Smooth muscle cell (in vitro differentiated cells): Measurements from ENCODE around the gene MEGF6. TPM values are rescaled to one million over a fixed set of nuclear protein-coding genes. Genes with fewer than 3 reads are reported as not detected.

Experiments
- DNase-seq: peaks from one replicate; lab custom pipeline; 2025; ENCODE audit not compliant: unreplicated experiment; lab: John Stamatoyannopoulos, UW
- H2AFZ ChIP-seq: fragments of 200-600 bp; sonication (generic); 2 replicates; pipeline ENCODE4 v1.6.0; 2016; ENCODE audit warnings: antibody characterized with exemption, low read depth, mild to moderate bottlenecking
- H3F3A ChIP-seq: fragments of 200-600 bp; sonication (generic); 2 replicates; pipeline ENCODE4 v1.6.0; 2017; ENCODE audit warnings: antibody characterized with exemption, low read depth
- H3K27ac ChIP-seq: fragments of 200-600 bp; sonication (generic); 2 replicates; pipeline ENCODE4 v1.5.1; 2016; ENCODE audit warnings: low read depth, mild to moderate bottlenecking
- H3K27me3 ChIP-seq: fragments of 200-600 bp; sonication (generic); 2 replicates; pipeline ENCODE4 v1.6.1; 2016; ENCODE audit warnings: low read depth, mild to moderate bottlenecking
- H3K36me3 ChIP-seq: fragments of 200-600 bp; sonication (generic); 2 replicates; pipeline ENCODE4 v1.5.1; 2016; ENCODE audit warnings: low read depth
- H3K4me1 ChIP-seq: fragments of 200-600 bp; sonication (generic); 2 replicates; pipeline ENCODE4 v1.5.1; 2016; ENCODE audit warnings: low read depth
- H3K4me2 ChIP-seq: fragments of 200-600 bp; sonication (generic); 2 replicates; pipeline ENCODE4 v1.6.0; 2016; ENCODE audit warnings: mild to moderate bottlenecking
- H3K4me3 ChIP-seq: fragments of 200-600 bp; sonication (generic); 2 replicates; pipeline ENCODE4 v1.5.1; 2016; ENCODE audit warnings: mild to moderate bottlenecking
- H3K79me2 ChIP-seq: fragments of 200-600 bp; sonication (generic); 2 replicates; pipeline ENCODE4 v1.6.0; 2016; ENCODE audit warnings: low read depth, mild to moderate bottlenecking
- H3K9ac ChIP-seq: fragments of 200-600 bp; sonication (generic); 2 replicates; pipeline ENCODE4 v1.6.0; 2016; ENCODE audit warnings: low read depth
- H3K9me3 ChIP-seq: fragments of 200-600 bp; sonication (generic); replicated peaks from 2 replicates; pipeline ENCODE4 v1.5.1; 2016; ENCODE audit warnings: low read depth
- H4K20me1 ChIP-seq: fragments of 200-600 bp; sonication (generic); 2 replicates; pipeline ENCODE4 v1.6.0; 2016; ENCODE audit warnings: low read depth
- WGBS: methylation state at CpG from one replicate; pipeline ENCODE4 v1.1.7; 2016; ENCODE audit warnings: low lambda C conversion rate; 5-methylcytosine and 5-hydroxymethylcytosine counted together
- polyA plus RNA-seq: library from polyadenylated mRNA; unstranded; fragments of >200 nt; fragmentation: Nextera tagmentation; extraction: Ambion mirVana; gene quantifications from 2 replicates; pipeline ENCODE4 v1.2.1, GENCODE V29; 2016
- total RNA-seq: library from RNA; depleted of rRNA; stranded (reverse); fragments of >200 nt; gene quantifications from 2 replicates; pipeline ENCODE4 v1.2.3, GENCODE V29; 2014
- TF ChIP-seq, protein P1 (sequence below): fragments of 200-600 bp; sonication (generic); IDR thresholded peaks from 2 replicates; pipeline ENCODE4 v1.5.1; 2017; ENCODE audit warnings: borderline replicate concordance, mild to moderate bottlenecking, antibody characterized with exemption; ENCODE audit not compliant: insufficient read depth, poor library complexity, severe bottlenecking

Gene MEGF6
- total and polyA plus RNA-seq, 2 experiments from 2014 or later, result 6.5 to 12.8 TPM

DNA sequence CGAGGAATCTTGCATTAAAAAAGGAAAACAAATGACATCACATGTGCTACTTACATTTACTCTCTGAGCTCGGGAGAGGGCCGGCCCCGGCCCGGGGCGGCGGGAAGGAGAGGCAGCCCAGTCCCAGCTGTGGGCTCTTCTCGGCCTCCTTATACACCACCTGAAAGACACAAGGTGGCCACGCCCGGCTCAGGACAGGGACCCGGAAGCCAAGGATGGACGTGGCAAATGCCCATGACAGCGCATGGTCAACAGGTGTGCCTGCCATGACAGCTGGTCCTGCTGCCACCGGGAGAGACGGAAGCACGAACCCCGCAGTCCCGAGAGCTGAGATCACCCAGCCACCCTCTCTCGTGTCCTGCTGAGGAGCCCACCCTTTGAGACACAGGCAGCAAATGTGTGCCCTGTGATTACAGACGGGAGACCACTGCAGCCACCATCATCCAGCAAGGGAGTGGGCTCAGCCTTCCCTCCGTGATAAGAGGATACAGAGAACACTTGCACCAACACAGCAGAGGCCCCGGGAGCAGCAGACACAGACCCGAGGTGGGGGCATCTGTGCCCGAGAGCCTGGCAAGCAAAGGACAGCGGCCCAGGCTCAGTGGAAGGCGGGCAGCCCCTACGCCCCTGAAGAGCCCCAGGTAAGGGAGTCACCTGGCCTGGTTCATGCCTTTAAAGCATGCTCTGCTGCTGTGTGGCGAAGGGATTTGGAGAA, 22.2 kb upstream of the MEGF6 start:
- no peak overlapping the region for H2AFZ ChIP-seq
- H3K4me1 ChIP-seq, result no peaks in the 10 kb centered on the region
- H3K9ac ChIP-seq, result no peak overlapping the region
- no peaks in the 10 kb centered on the region for H4K20me1 ChIP-seq
- no peaks in the 10 kb centered on the region for H3K27me3 ChIP-seq
- DNase-seq, result no peak
- no peak overlapping the region for H3K4me2 ChIP-seq
- TF ChIP-seq, protein P1, sequence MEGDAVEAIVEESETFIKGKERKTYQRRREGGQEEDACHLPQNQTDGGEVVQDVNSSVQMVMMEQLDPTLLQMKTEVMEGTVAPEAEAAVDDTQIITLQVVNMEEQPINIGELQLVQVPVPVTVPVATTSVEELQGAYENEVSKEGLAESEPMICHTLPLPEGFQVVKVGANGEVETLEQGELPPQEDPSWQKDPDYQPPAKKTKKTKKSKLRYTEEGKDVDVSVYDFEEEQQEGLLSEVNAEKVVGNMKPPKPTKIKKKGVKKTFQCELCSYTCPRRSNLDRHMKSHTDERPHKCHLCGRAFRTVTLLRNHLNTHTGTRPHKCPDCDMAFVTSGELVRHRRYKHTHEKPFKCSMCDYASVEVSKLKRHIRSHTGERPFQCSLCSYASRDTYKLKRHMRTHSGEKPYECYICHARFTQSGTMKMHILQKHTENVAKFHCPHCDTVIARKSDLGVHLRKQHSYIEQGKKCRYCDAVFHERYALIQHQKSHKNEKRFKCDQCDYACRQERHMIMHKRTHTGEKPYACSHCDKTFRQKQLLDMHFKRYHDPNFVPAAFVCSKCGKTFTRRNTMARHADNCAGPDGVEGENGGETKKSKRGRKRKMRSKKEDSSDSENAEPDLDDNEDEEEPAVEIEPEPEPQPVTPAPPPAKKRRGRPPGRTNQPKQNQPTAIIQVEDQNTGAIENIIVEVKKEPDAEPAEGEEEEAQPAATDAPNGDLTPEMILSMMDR, result no peak
- WGBS, result 97% methylated on average over 28 of the region's 28 CpGs
- H3K79me2 ChIP-seq, result no peaks in the 10 kb centered on the region
- no peaks in the 10 kb centered on the region for H3K36me3 ChIP-seq
- no peak overlapping the region for H3K27ac ChIP-seq
- no peaks in the 10 kb centered on the region for H3K9me3 ChIP-seq
- no peaks in the 10 kb centered on the region for H3F3A ChIP-seq
- no peak overlapping the region for H3K4me3 ChIP-seq

DNA sequence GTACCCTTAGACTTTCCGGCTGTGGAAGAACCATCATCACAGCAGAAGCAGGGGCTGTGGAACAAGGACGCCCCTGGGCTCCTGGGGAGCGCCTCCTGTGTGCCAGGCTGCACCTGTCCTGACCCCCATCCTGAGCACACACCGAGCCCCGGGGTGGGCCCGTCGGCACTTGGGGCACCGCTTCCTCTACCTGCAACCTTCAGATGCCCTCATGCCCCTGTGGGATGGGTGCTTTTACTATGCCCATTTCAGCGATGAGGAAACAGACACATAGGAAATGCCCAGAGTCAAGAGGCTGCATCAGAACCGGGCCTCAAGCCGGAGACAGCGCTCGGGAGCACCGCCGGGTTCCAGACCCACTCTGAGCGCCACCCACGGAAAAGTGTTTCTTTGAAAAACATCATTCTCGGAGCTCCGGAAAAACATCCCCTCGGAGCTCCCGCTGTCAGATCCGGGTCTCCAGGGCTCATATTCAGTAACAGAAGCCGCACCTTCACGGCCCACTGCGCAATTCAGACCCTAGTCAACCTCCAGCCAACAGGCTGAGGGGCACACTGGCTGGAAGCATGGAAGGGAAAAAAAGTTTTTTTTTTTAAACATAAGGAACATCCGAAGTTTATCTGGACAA, 21.5 kb upstream of the MEGF6 start:
- no peaks in the 10 kb centered on the region for H3K27me3 ChIP-seq
- no peaks in the 10 kb centered on the region for H3K79me2 ChIP-seq
- no peak overlapping the region for H3K4me2 ChIP-seq
- no peak overlapping the region for H3K9ac ChIP-seq
- WGBS, result 97% methylated on average over 26 of the region's 26 CpGs
- no peaks in the 10 kb centered on the region for H4K20me1 ChIP-seq
- H3K36me3 ChIP-seq, result no peaks in the 10 kb centered on the region
- no peak overlapping the region for H3K4me3 ChIP-seq
- TF ChIP-seq, protein P1, result no peak
- H3K4me1 ChIP-seq, result no peaks in the 10 kb centered on the region
- no peak for DNase-seq
- no peak overlapping the region for H2AFZ ChIP-seq
- no peaks in the 10 kb centered on the region for H3F3A ChIP-seq
- no peak overlapping the region for H3K27ac ChIP-seq
- no peaks in the 10 kb centered on the region for H3K9me3 ChIP-seq

DNA sequence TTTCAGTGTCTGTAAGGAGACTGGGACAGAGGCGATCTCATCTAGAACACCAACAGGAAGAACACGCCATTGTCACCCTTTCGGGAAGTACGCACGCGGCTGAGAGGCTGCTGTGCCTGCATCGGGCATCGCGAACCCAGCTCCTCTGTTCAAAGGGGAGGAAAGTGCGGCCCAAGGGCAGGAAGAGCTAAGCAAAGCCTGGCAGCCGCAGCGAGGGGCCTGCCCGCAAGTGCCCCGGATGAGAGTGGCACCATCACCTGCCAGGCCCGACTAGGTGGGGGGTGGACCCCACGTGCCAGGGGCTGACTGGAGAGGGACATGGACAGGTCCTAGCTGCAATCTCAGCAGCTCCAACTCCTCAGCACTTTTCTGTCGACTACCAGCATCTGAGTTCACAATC, 21.0 kb upstream of the MEGF6 start:
- H2AFZ ChIP-seq, result no peak overlapping the region
- H3K4me3 ChIP-seq, result no peak overlapping the region
- no peak overlapping the region for H3K4me2 ChIP-seq
- no peaks in the 10 kb centered on the region for H3K79me2 ChIP-seq
- H3K27me3 ChIP-seq, result no peaks in the 10 kb centered on the region
- H3K9ac ChIP-seq, result no peak overlapping the region
- no peaks in the 10 kb centered on the region for H4K20me1 ChIP-seq
- TF ChIP-seq, protein P1, result no peak
- no peaks in the 10 kb centered on the region for H3K9me3 ChIP-seq
- H3K36me3 ChIP-seq, result no peaks in the 10 kb centered on the region
- no peaks in the 10 kb centered on the region for H3K4me1 ChIP-seq
- DNase-seq, result no peak
- H3F3A ChIP-seq, result no peaks in the 10 kb centered on the region
- WGBS, result 97% methylated on average over 17 of the region's 17 CpGs
- H3K27ac ChIP-seq, result no peak overlapping the region
